ENCODE measurements around the gene LAMTOR2. TPM values are rescaled to one million over a fixed set of nuclear protein-coding genes. Genes with fewer than 3 reads are reported as not detected.

The LAMTOR2 gene
- total RNA-seq, 4 donors from 2014 or later = 17.3 to 97.6 (median 38.1) TPM

DNA sequence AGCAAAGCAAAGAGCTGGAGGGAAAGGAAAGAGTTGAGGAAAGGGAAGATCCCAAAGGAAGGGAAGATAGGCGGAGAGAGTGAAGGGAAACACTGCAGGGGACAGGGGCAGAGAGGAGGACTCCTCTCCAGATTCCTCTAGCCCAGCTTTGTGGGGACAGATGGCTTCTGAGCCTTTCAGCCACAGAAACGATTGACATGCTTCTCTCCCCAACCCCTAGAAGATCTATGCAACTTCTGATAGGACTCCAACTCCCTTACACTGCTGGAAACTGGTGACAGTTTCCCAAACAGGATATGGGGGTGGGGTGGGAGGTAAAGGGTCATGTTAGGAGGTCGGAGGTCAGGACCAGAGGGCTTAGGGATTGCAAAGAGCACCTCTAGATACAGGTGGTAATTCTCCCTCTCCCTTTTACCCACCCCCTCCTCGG is 21.2 kb downstream of the LAMTOR2 start:
- intact Hi-C loops (cut with DNase I; ENCODE audit: low total_unique reads) = no loop called here
- H3K4me1 ChIP-seq = no peaks in the 10 kb centered on the region
- no peak for DNase-seq
- peak overlapping the region; percentile 43 to 52 for H3K4me3 ChIP-seq
- TF ChIP-seq, protein P1, sequence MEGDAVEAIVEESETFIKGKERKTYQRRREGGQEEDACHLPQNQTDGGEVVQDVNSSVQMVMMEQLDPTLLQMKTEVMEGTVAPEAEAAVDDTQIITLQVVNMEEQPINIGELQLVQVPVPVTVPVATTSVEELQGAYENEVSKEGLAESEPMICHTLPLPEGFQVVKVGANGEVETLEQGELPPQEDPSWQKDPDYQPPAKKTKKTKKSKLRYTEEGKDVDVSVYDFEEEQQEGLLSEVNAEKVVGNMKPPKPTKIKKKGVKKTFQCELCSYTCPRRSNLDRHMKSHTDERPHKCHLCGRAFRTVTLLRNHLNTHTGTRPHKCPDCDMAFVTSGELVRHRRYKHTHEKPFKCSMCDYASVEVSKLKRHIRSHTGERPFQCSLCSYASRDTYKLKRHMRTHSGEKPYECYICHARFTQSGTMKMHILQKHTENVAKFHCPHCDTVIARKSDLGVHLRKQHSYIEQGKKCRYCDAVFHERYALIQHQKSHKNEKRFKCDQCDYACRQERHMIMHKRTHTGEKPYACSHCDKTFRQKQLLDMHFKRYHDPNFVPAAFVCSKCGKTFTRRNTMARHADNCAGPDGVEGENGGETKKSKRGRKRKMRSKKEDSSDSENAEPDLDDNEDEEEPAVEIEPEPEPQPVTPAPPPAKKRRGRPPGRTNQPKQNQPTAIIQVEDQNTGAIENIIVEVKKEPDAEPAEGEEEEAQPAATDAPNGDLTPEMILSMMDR (IDR thresholded peaks at IDR 0.05) = no peak
- no peak for TF ChIP-seq POLR2A (IDR thresholded peaks at IDR 0.05)
- peak overlapping the region; percentile 53 to 68 for H3K27ac ChIP-seq
- H3K27me3 ChIP-seq = no peaks in the 10 kb centered on the region
- H3K9me3 ChIP-seq = no peaks in the 10 kb centered on the region
- no peaks in the 10 kb centered on the region for H3K36me3 ChIP-seq

DNA sequence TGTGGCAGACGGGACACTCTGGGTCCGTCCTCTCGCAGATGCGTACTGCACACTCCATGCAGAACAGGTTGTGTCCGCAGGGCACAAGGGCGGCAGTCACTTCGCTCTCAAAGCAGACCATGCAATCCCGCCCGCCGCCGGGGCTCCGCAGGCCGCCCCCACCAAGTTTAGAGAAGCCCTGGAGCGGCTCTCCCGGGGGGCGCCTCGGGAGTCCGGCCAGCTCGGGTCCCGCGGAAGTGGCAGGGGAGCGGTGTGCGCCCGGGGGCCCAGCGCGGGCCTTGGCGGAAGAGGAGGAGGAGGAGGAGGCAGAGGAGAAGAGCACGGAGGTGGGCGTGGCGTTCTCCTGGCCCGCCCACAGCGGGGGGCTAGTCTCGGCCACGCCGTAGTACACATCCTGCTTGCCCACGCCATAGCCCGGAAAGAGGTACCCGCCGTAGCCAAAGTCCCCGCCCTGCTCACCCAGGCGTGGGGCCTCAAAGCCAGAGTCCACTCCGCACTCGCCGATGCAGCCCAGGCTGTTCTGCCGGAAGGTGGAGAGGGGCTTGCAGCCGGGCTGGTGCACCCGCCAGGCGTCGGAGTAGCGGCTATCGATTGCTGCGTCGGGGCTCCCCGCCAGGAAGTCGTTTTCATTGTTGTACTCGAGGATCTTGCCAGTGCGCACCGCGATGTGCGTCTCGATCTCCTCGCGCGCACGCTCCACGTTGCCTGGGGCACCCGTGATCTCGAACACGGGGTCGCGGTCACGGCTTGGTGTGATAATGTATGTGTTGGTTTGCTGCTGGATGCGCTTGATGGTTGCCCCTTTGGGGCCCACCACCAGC is 22.2 kb downstream of the LAMTOR2 start:
- peak overlapping the region; percentile 53 to 68 for H3K27ac ChIP-seq
- no peaks in the 10 kb centered on the region for H3K27me3 ChIP-seq
- H3K36me3 ChIP-seq = no peaks in the 10 kb centered on the region
- peak; percentile 20 to 40 for TF ChIP-seq POLR2A (IDR thresholded peaks at IDR 0.05)
- TF ChIP-seq, protein P1 (IDR thresholded peaks at IDR 0.05) = peak in 1 of 4 experiments; percentile 16
- no peaks in the 10 kb centered on the region for H3K4me1 ChIP-seq
- H3K4me3 ChIP-seq = peak overlapping the region; percentile 43 to 52
- no peaks in the 10 kb centered on the region for H3K9me3 ChIP-seq
- intact Hi-C loops (cut with DNase I; ENCODE audit: low total_unique reads) = no loop called here
- DNase-seq = peak; percentile 68 to 69

DNA sequence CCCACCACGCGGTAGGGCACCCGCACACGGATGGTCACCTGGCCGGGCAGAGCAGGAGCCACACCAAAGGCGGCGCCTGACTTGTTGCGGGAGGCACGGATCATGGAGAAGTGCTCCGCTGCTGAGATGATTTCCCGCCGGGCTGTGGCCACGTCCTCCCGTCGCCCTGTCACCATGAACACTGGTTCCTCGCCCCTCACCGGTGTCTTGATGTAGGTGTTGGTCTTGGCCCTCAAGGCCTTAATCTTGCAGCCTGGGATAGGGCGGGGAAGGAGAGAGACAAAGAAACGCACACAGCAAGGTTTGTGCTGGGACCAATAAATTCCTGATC is 22.8 kb downstream of the LAMTOR2 start:
- Histone ChIP-seq H3K27ac (peak overlapping the region; percentile 53 to 68), H3K27me3 (no peaks in the 10 kb centered on the region), H3K9me3 (no peaks in the 10 kb centered on the region), H3K4me3 (peak overlapping the region in 1 of 2 donors; percentile 52), H3K36me3 (no peaks in the 10 kb centered on the region), H3K4me1 (no peaks in the 10 kb centered on the region)
- no peak for TF ChIP-seq POLR2A (IDR thresholded peaks at IDR 0.05)
- no peak for DNase-seq
- intact Hi-C loops (cut with DNase I; ENCODE audit: low total_unique reads) = no loop called here

DNA sequence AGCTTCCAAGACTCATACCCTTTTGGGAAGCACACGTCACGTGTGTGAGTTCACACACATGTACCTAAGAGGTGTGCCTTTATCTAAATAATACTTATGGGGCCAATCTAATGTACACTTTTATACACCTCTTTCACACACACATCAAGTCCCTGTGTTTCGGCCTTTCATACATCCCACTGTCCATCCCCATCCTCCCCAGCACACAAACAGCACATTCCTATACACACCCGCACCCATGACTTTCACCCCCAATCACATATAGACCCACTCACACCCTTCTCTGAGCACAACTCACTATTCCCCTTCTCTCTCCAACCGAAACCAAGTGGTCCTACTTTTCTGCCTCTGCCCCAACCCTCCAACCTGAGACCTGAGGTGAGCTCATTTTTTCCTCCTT is 24.1 kb downstream of the LAMTOR2 start:
- Histone ChIP-seq H3K4me1 (no peaks in the 10 kb centered on the region), H3K4me3 (no peak overlapping the region), H3K9me3 (no peaks in the 10 kb centered on the region), H3K27me3 (no peaks in the 10 kb centered on the region), H3K36me3 (no peaks in the 10 kb centered on the region), H3K27ac (no peak overlapping the region)
- TF ChIP-seq POLR2A (IDR thresholded peaks at IDR 0.05) = no peak
- TF ChIP-seq, protein P1 (IDR thresholded peaks at IDR 0.05) = no peak
- DNase-seq = no peak
- intact Hi-C loops (cut with DNase I; ENCODE audit: low total_unique reads) = no loop called here

DNA sequence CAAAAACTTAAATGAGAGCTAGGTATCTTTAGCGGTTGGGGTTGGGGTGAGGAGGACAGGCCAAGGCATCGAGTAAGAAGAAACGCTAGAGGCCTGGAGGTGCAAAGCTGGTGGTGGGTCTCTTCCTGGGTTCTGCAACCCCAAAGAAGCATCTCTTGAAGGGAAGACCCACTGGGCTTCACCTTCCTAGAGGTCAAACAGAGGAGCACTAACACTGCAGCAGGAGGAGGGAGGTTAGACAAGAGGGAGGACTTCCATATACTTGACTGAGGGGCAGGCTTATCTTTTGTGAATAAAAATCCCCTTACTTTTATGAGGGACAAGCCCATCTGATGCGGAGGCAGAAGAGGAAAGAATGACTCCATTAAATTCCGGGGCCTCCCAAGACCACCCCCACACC is 25.2 kb downstream of the LAMTOR2 start:
- no peaks in the 10 kb centered on the region for H3K9me3 ChIP-seq
- TF ChIP-seq, protein P1 (IDR thresholded peaks at IDR 0.05) = no peak
- TF ChIP-seq POLR2A (IDR thresholded peaks at IDR 0.05) = no peak
- no peaks in the 10 kb centered on the region for H3K4me1 ChIP-seq
- H3K27ac ChIP-seq = no peak overlapping the region
- no peak overlapping the region for H3K4me3 ChIP-seq
- H3K36me3 ChIP-seq = no peaks in the 10 kb centered on the region
- intact Hi-C loops (cut with DNase I; ENCODE audit: low total_unique reads) = no loop called here
- no peaks in the 10 kb centered on the region for H3K27me3 ChIP-seq
- no peak for DNase-seq

Measured in uterus (tissue), 4 donors.